ENCODE results near the gene CRISPLD2.
"Not testable (repeated sequence)": the region's sequence is repeated elsewhere in the genome, so short reads cannot be mapped to it uniquely, and the experiment has no call there.

The CRISPLD2 gene

DNA sequence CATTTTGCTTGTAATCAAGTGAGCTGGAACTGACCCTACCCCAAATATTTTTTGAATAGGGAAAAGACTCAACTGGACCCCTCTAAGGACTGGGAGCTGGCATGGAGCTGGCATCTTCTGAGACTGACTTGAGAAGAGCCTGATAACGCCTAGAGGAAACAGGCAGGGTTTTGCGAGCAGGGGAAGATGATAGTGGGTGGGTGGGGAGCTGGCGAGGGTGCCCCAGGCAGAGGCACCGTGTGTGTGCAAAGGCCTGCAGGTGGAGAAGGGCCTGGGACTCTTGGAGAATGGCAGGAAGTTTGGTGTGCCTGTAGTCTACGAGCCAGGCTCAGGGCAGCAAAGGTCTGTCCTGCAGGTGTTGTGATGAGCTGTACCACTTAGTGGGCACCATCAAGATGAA lies 4.1 kb downstream of the CRISPLD2 start:
- DNase-seq: no peak

GRCh38 chr16:84825896-84826557 lies 6.2 kb downstream of the CRISPLD2 start:
- no peak for DNase-seq

- no peak for DNase-seq
Measured at GRCh38 chr16:84826558-84826941, 6.8 kb downstream of the CRISPLD2 start.

- DNase-seq: no peak
Measured at GRCh38 chr16:84827131-84827574, 7.4 kb downstream of the CRISPLD2 start.

DNA sequence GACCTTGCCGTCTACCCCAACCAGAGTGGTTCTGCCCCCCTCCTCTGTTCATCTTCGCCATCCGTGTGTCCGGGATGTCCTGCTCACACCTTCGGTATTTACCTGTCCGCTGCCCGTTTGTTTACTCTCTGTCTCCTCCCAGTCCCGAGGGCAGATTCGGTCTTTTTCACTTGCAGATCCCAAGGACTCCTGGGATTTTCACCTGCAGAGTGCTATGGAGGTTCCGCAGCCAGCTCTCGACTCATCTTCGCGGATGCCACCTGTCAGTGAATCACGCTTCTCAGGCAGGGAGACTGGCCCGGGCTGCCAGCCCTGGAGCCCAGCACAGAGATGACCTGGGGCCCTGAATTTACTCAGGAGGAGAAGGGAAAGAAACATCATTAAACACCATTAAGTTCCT lies 8.1 kb downstream of the CRISPLD2 start:
- no peak for DNase-seq

DNA sequence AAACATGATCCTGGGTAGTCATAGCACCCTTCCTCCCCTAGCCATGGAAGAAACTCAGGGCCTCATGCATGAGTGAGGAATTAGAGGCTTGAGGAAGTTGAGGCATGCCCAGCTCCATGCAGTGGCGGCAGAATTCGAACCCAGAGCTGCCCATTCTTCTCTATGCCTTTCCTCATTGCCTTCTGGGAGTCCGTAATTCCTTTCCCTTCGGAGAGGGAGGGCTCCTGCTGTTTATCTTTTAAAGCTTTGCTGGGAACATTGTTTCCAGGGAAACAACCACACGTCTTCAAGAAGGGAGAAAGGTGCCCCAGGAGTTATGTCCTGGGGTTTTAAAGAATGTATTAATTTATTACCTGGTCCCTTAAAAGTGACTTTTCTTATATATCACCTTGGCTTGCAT lies 8.5 kb downstream of the CRISPLD2 start:
- DNase-seq: no peak

DNA sequence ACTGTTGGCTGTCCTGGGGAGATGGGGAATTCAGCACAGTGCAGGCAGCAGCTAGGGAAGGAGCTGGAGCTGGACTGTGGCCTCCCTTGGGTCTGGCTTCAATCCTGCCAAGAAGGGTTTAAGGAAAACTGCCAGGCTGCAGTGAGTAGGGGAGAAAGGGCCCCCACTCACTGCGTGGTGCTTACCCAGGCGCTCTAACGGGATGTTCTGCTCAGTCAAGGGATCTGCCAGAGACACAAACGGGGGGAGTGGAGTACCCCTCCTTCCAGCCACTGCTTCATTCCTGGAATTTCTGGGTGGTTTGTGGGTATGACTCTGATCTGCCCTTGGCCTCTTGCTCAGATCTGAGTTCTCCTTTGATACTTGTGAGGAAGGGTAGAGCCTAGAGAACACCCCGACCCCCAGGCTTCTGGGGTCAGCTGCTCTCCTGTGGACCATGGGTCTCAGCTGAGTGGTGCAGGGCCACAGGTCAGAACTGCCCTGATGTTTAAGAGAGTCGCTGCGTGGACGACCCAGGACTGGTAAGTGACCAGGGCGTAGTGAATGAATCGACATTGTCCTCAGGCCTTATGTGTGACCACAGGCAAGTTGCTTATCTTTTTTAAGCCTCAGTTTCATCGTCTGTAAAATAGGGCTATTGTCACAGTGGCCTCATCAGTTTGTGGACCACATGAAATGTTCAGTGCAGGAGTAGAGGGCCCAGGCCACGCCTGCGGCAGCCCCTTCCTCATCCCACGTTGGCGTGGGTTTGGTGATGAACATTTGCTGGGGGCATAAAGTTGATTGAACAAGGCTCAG lies 9.6 kb downstream of the CRISPLD2 start:
- DNase-seq: no peak

GRCh38 chr16:84830765-84831384 lies 11.1 kb downstream of the CRISPLD2 start:
- DNase-seq: no peak

- not testable (repeated sequence) for DNase-seq
Measured at GRCh38 chr16:84831728-84832127, 11.9 kb downstream of the CRISPLD2 start.

GRCh38 chr16:84832488-84833143 lies 12.8 kb downstream of the CRISPLD2 start:
- no peak for DNase-seq

DNA sequence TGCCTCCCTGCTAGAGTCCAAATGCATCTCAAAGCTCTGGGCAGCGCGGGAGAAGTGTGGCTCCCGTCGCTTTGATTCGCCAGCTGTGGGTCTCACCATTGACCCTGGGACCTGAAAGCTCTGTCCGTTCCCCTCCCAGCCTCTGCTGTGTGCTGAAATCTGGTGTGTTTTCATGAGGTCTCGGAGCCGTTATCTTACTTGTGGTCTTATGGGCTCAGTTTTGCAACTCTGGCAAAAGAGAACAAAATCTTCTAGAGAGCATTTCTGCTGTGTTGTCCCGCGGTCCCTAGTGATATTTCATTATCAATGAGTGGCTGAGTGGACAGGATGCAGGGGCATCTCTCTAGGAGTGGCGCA lies 13.3 kb downstream of the CRISPLD2 start:
- DNase-seq: no peak

GRCh38 chr16:84833542-84834402 lies 14.0 kb downstream of the CRISPLD2 start:
- DNase-seq: no peak

DNA sequence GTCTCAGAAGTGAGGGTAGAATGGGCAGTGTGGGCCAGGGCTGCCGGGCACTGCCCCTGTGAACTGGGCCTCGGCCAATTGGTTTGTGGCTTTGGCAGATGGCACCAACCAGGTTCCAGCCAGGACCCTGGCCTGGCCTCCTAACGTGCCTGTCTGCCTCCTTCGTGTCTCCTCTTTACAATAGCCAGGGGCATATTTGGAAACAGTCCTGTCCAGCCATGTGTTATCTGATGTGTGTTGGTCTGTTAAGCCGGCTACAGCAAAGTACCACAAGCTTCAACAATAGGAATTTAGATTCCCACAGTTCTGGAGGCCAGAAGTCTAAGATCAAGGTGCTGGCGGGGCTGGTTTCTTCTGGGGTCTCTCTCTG lies 14.6 kb downstream of the CRISPLD2 start:
- no peak for DNase-seq

DNA sequence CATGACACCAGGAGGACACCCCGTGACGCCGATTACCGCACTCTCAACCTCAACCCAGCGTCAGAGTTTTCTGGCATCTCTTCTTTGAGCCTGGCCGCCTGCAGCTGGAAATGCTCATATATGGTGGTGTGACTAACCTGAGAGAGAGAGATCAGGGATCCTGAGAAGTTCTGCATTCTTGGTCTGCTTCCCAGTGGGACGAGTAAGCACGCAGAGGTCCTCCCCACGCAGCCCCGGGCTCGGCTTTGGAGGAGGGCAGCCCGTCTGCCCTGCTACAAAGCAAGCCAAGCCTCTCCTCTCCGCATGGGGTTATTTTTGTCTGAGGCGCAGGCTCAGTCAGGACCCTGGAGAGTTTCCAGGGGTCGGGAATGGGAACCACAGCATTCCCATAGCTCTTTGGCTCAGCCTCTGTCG lies 16.5 kb downstream of the CRISPLD2 start:
- DNase-seq: no peak

- no peak for DNase-seq
Measured at GRCh38 chr16:84836967-84837366, 17.2 kb downstream of the CRISPLD2 start.

GRCh38 chr16:84838383-84838948 lies 18.7 kb downstream of the CRISPLD2 start:
- DNase-seq: no peak

- DNase-seq: no peak
Measured at GRCh38 chr16:84839054-84839453, 19.3 kb downstream of the CRISPLD2 start.

DNA sequence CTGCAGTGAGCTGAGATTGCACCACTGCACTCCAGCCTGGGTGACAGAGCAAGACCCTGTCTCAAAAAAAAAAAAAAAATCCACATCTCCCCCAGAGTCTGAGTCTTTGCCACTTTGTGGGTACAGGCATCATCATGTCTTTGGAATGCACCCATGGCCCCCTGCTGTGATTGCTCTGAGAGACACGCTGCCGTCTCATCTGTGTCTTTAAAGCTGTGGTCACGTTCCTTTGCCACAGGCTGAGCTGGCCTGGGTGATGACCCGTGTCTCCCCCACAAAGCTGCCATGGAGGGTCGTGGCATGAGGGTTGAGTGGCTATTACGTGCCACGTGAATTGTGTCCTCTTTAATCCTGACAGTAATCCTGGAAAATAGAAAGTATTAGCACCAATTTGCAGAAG lies 20.2 kb downstream of the CRISPLD2 start:
- no peak for DNase-seq

DNA sequence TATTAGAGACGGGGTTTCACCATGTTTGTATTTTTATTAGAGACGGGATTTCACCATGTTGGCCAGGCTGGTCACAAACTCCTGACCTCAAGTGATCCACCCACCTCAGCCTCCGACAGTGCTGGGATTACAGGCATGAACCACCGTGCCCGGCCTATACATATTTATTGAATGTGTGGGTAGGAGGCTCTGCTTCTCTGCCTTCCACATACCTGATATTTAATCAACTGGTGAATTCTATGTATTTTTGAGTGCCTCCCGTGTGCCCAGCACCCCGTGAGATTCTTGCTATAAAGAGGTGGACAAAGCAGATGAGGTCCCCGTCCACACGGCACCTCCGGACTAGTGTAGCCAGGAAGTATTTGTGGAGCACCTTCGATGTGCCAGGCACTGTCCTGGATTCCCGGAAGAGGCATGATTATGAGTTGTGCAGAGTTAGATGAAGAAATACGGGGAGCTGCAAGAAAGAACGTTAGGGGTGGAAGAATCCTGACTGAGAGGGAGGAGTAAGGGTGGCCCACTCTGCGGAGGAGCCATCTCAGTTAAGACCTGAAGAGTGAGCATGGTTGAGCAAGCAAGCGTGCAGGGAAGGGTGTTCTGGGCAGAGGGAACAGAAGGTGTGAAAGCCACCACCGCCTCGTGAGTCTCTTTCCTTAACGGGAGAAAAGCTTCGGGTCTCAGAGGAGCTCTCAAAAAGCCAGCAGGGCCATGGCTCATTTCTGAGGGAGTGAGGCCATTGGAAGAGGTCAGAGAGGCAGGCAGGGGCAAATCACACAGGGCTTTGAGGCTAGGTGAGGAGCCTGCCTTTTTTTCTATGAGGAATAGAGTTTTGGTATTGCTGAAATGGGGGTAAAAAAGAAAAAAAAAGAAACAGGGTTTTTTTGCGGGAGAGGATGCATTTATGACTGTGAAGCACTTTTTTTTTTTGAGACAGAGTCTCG lies 21.2 kb downstream of the CRISPLD2 start:
- DNase-seq: no peak

DNA sequence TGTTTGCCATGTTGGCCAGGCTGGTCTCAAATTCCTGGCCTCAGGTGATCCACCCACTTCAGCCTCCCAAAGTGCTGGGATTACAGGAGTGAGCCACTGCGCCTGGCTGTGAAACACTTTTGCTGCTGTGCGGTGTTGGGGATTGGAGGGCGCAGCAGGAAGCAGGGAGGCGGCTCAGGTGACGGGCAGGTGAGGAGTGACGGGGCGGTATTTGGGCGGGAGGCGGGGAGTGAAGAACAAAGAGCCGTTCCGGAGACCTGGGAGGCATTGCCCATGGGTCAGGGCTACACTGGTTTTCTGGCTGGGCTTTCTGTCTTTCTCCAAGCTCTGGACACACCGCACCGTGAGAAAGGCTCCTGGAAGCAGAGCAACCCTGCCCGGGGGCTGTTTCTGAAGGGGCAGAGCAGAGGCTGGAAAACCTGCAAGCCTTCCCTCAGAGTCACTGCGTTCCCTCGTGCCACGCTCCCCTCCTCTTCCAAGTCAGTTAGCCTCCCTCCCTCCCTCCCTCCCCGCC lies 22.1 kb downstream of the CRISPLD2 start:
- peak in 1 of 2 donors; percentile 8 for DNase-seq
